SK-N-SH treated with all-trans-retinoic acid at 6 μM for 48 hours (cell line): Measurements from ENCODE around the gene HBG2.

Source experiments
- ATAC-seq: fragments of 200-7000 bp; cut with Tn5 transposase; 3 replicates; pipeline ENCODE4 v1.9.1; 2020; ENCODE audit warnings: mild to moderate bottlenecking, moderate library complexity
- ARNTL ChIP-seq: fragments of 450-650 bp; formaldehyde crosslinking; IDR thresholded peaks from 2 replicates; pipeline ENCODE4 v1.5.0; 2020; ENCODE audit warnings: low read depth, mild to moderate bottlenecking, moderate library complexity, borderline replicate concordance
- BACH2 ChIP-seq: fragments of 250-450 bp; sonication (Bioruptor Pico); IDR thresholded peaks from 2 replicates; pipeline ENCODE4 v1.9.0; 2021; ENCODE audit warnings: mild to moderate bottlenecking, borderline replicate concordance
- CREB5 ChIP-seq: fragments of 250-450 bp; sonication (Bioruptor Pico); IDR thresholded peaks from 2 replicates; pipeline ENCODE4 v1.5.1; 2020; ENCODE audit warnings: low read depth, mild to moderate bottlenecking, moderate library complexity
- CSDC2 ChIP-seq: fragments of 250-450 bp; sonication (Bioruptor Pico); IDR thresholded peaks from 2 replicates; pipeline ENCODE4 v1.5.0; 2020; ENCODE audit warnings: mild to moderate bottlenecking, moderate library complexity
- ESRRG ChIP-seq: fragments of 250-450 bp; sonication (Bioruptor Pico); IDR thresholded peaks from 2 replicates; pipeline ENCODE4 v1.6.1; 2021; ENCODE audit warnings: mild to moderate bottlenecking
- GLIS3 ChIP-seq: fragments of 250-450 bp; sonication (Bioruptor Pico); IDR thresholded peaks from 2 replicates; pipeline ENCODE4 v1.5.0; 2020; ENCODE audit warnings: mild to moderate bottlenecking, moderate library complexity
- ISL1 ChIP-seq: fragments of 250-450 bp; sonication (Bioruptor Pico); IDR thresholded peaks from 2 replicates; pipeline ENCODE4 v2.1.2; 2022; ENCODE audit warnings: mild to moderate bottlenecking, moderate library complexity
- OSR1 ChIP-seq: fragments of 250-450 bp; sonication (Bioruptor Pico); IDR thresholded peaks from 2 replicates; pipeline ENCODE4 v1.8.0; 2022; ENCODE audit warnings: moderate library complexity, mild to moderate bottlenecking, inconsistent platforms
- POU6F1 ChIP-seq: fragments of 250-450 bp; sonication (Bioruptor Pico); IDR thresholded peaks from 2 replicates; pipeline ENCODE4 v1.8.0; 2021; ENCODE audit warnings: low read depth, mild to moderate bottlenecking, moderate library complexity, borderline replicate concordance
- PPARA ChIP-seq: fragments of 250-450 bp; sonication (Bioruptor Pico); IDR thresholded peaks from 2 replicates; pipeline ENCODE4 v1.5.0; 2020; ENCODE audit warnings: mild to moderate bottlenecking, borderline replicate concordance
- RARB ChIP-seq: fragments of 250-450 bp; sonication (Bioruptor Pico); IDR thresholded peaks from 2 replicates; pipeline ENCODE4 v1.8.0; 2021; ENCODE audit warnings: mild to moderate bottlenecking, moderate library complexity
- TCF4 ChIP-seq: fragments of 250-450 bp; sonication (Bioruptor Pico); IDR thresholded peaks from 2 replicates; pipeline ENCODE4 v1.8.0; 2021; ENCODE audit warnings: mild to moderate bottlenecking, moderate library complexity, borderline replicate concordance
- TOX ChIP-seq: fragments of 250-450 bp; sonication (Bioruptor Pico); IDR thresholded peaks from 2 replicates; pipeline ENCODE4 v1.8.0; 2021; ENCODE audit warnings: mild to moderate bottlenecking, moderate library complexity, borderline replicate concordance
- TSHZ2 ChIP-seq: fragments of 250-450 bp; sonication (Bioruptor Pico); IDR thresholded peaks from 2 replicates; pipeline ENCODE4 v1.5.0; 2020; ENCODE audit warnings: mild to moderate bottlenecking, moderate library complexity
- ZC3H10 ChIP-seq: fragments of 250-450 bp; sonication (Bioruptor Pico); IDR thresholded peaks from 2 replicates; pipeline ENCODE4 v1.5.1; 2021; ENCODE audit warnings: mild to moderate bottlenecking, moderate library complexity
- ZFP3 ChIP-seq: fragments of 250-450 bp; sonication (Bioruptor Pico); IDR thresholded peaks from 2 replicates; pipeline ENCODE4 v1.5.0; 2020; ENCODE audit warnings: mild to moderate bottlenecking, moderate library complexity
- ZFP30 ChIP-seq: fragments of 450-650 bp; formaldehyde crosslinking; IDR thresholded peaks from 2 replicates; pipeline ENCODE4 v1.5.0; 2022; ENCODE audit warnings: mild to moderate bottlenecking, moderate library complexity
- ZNF565 ChIP-seq: fragments of 450-650 bp; formaldehyde crosslinking; conservative IDR thresholded peaks from 2 replicates; pipeline ENCODE4 v1.5.0; 2020; ENCODE audit warnings: low read depth, mild to moderate bottlenecking, moderate library complexity
- ZNF70 ChIP-seq: fragments of 450-650 bp; formaldehyde crosslinking; IDR thresholded peaks from 2 replicates; pipeline ENCODE4 v1.5.0; 2020; ENCODE audit warnings: mild to moderate bottlenecking, moderate library complexity
- ZNF8 ChIP-seq: fragments of 450-650 bp; formaldehyde crosslinking; IDR thresholded peaks from 2 replicates; pipeline ENCODE4 v1.5.0; 2020; ENCODE audit warnings: mild to moderate bottlenecking, moderate library complexity
- TF ChIP-seq, protein P1 (sequence below): fragments of 250-450 bp; sonication (Bioruptor Pico); IDR thresholded peaks from 2 replicates; pipeline ENCODE4 v1.8.0; 2020; ENCODE audit warnings: mild to moderate bottlenecking, moderate library complexity, borderline replicate concordance
- TF ChIP-seq, protein P2 (sequence below): fragments of 250-450 bp; sonication (Bioruptor Pico); IDR thresholded peaks from 2 replicates; pipeline ENCODE4 v1.5.1; 2021; ENCODE audit warnings: mild to moderate bottlenecking, moderate library complexity

Gene HBG2

DNA sequence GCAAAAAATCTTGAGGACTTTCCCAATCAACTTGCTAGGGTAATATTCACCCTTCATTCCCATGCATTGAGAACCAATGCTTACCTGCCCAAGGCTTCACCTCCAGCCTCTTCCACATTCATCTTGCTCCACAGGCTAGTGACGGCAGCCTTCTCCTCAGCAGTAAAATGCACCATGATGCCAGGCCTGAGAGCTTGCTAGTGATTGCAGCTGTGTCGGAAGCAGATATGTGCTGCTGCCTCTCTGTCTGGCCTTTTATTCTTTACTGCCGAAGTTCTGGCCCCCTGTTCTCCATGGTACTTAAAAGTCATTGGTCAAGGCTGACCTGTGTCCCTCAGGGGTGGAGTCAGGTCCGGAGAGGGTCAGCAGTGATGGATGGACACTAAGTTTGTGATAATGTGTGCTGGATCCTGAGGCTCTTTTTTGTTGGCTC is 15.2 kb upstream of the HBG2 start, which contains the start of gene HBE1 (continued):
- TF ChIP-seq POU6F1 (CRISPR knock-in tag) (no peak), ESRRG (CRISPR knock-in tag) (no peak), CSDC2 (CRISPR knock-in tag) (no peak), ZNF70 (CRISPR knock-in tag) (no peak), GLIS3 (CRISPR knock-in tag) (no peak), BACH2 (CRISPR knock-in tag) (no peak), ZC3H10 (CRISPR knock-in tag) (no peak), ZNF565 (CRISPR knock-in tag) (no peak), PPARA (CRISPR knock-in tag) (no peak)

- no peak for TF ChIP-seq OSR1 (CRISPR knock-in tag)
- no peak for TF ChIP-seq BACH2 (CRISPR knock-in tag)
- TF ChIP-seq ZNF8 (CRISPR knock-in tag): no peak
- no peak for TF ChIP-seq RARB (CRISPR knock-in tag)
- no peak for TF ChIP-seq CREB5 (CRISPR knock-in tag)
- TF ChIP-seq, protein P1, sequence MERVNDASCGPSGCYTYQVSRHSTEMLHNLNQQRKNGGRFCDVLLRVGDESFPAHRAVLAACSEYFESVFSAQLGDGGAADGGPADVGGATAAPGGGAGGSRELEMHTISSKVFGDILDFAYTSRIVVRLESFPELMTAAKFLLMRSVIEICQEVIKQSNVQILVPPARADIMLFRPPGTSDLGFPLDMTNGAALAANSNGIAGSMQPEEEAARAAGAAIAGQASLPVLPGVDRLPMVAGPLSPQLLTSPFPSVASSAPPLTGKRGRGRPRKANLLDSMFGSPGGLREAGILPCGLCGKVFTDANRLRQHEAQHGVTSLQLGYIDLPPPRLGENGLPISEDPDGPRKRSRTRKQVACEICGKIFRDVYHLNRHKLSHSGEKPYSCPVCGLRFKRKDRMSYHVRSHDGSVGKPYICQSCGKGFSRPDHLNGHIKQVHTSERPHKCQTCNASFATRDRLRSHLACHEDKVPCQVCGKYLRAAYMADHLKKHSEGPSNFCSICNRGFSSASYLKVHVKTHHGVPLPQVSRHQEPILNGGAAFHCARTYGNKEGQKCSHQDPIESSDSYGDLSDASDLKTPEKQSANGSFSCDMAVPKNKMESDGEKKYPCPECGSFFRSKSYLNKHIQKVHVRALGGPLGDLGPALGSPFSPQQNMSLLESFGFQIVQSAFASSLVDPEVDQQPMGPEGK (CRISPR knock-in tag): no peak
- no peak for TF ChIP-seq ARNTL (CRISPR knock-in tag)
- TF ChIP-seq TSHZ2 (CRISPR knock-in tag): no peak
- TF ChIP-seq ISL1 (CRISPR knock-in tag): no peak
- TF ChIP-seq CSDC2 (CRISPR knock-in tag): no peak
- TF ChIP-seq, protein P2, sequence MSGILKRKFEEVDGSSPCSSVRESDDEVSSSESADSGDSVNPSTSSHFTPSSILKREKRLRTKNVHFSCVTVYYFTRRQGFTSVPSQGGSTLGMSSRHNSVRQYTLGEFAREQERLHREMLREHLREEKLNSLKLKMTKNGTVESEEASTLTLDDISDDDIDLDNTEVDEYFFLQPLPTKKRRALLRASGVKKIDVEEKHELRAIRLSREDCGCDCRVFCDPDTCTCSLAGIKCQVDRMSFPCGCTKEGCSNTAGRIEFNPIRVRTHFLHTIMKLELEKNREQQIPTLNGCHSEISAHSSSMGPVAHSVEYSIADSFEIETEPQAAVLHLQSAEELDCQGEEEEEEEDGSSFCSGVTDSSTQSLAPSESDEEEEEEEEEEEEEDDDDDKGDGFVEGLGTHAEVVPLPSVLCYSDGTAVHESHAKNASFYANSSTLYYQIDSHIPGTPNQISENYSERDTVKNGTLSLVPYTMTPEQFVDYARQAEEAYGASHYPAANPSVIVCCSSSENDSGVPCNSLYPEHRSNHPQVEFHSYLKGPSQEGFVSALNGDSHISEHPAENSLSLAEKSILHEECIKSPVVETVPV (CRISPR knock-in tag): no peak
- no peak for TF ChIP-seq POU6F1 (CRISPR knock-in tag)
- TF ChIP-seq ZNF70 (CRISPR knock-in tag): no peak
- no peak for TF ChIP-seq TCF4
- no peak for TF ChIP-seq GLIS3 (CRISPR knock-in tag)
- TF ChIP-seq PPARA (CRISPR knock-in tag): no peak
- no peak for TF ChIP-seq ZFP3 (CRISPR knock-in tag)
- TF ChIP-seq ZFP30: no peak
- TF ChIP-seq TOX (CRISPR knock-in tag): no peak
- no peak for TF ChIP-seq ZC3H10 (CRISPR knock-in tag)
- TF ChIP-seq, all 23 proteins: peak for 0
- ATAC-seq: no peak
These were observed 12.5 kb upstream of the HBG2 start for GRCh38 chr11:5267033-5267563.
